Measurements from ENCODE around the gene PMPCA. TPM values are rescaled to one million over a fixed set of nuclear protein-coding genes. Genes with fewer than 3 reads are reported as not detected.

Gene PMPCA
- total and polyA plus RNA-seq, 8 donors = 25.8 to 121 (median 51.3) TPM

DNA sequence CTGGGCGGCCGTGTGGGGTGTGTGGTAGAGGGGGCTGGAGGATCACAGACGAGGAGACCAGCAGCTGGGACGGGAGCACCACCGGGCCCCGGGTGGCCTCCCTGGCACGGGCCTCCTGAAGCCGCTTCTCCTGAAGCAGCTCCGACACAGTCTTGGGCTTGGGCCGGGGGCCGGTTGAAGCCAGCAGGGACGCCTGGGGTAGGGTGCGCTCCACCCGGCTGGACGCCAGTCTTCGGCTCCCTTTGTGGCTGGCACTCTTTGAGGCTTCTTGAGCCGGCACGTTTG lies 31.5 kb upstream of the PMPCA start:
- no peak for DNase-seq
- Histone ChIP-seq H3K4me1 (no peaks in the 10 kb centered on the region), H3K36me3 (peaks cover 34 to 64% (median 62%) of the 10 kb centered on the region in 4 donors), H3K4me3 (no peak overlapping the region), H3K27me3 (no peaks in the 10 kb centered on the region), H3K9me3 (no peaks in the 10 kb centered on the region), H3K27ac (no peak overlapping the region)
- 80 to 92% (median 89%) methylated on average over 1 to 18 of the region's 18 CpGs for WGBS, 5 donors
- intact Hi-C loops (cut with DNase I; ENCODE audit: low total_unique reads) = no loop called here
- TF ChIP-seq POLR2A (IDR thresholded peaks at IDR 0.05) = no peak
- no peak for TF ChIP-seq EP300 (IDR thresholded peaks at IDR 0.05)
- TF ChIP-seq, protein P1, sequence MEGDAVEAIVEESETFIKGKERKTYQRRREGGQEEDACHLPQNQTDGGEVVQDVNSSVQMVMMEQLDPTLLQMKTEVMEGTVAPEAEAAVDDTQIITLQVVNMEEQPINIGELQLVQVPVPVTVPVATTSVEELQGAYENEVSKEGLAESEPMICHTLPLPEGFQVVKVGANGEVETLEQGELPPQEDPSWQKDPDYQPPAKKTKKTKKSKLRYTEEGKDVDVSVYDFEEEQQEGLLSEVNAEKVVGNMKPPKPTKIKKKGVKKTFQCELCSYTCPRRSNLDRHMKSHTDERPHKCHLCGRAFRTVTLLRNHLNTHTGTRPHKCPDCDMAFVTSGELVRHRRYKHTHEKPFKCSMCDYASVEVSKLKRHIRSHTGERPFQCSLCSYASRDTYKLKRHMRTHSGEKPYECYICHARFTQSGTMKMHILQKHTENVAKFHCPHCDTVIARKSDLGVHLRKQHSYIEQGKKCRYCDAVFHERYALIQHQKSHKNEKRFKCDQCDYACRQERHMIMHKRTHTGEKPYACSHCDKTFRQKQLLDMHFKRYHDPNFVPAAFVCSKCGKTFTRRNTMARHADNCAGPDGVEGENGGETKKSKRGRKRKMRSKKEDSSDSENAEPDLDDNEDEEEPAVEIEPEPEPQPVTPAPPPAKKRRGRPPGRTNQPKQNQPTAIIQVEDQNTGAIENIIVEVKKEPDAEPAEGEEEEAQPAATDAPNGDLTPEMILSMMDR (IDR thresholded peaks at IDR 0.05) = no peak
- TF ChIP-seq POLR2AphosphoS5 (IDR thresholded peaks at IDR 0.05) = no peak

GRCh38 chr9:136379401-136379800 lies 31.1 kb upstream of the PMPCA start:
- Histone ChIP-seq H3K27ac (no peak overlapping the region), H3K27me3 (no peaks in the 10 kb centered on the region), H3K4me3 (no peak overlapping the region), H3K9me3 (no peaks in the 10 kb centered on the region), H3K4me1 (no peaks in the 10 kb centered on the region), H3K36me3 (peaks cover 34 to 69% (median 67%) of the 10 kb centered on the region in 4 donors)
- no peak for TF ChIP-seq EP300 (IDR thresholded peaks at IDR 0.05)
- TF ChIP-seq POLR2AphosphoS5 (IDR thresholded peaks at IDR 0.05) = no peak
- TF ChIP-seq, protein P1 (IDR thresholded peaks at IDR 0.05) = no peak
- TF ChIP-seq POLR2A (IDR thresholded peaks at IDR 0.05) = no peak
- no peak for DNase-seq
- 88 to 100% (median 95%) methylated on average over 2 to 11 of the region's 11 CpGs for WGBS, 5 donors
- intact Hi-C loops (cut with DNase I; ENCODE audit: low total_unique reads) = no loop called here

DNA sequence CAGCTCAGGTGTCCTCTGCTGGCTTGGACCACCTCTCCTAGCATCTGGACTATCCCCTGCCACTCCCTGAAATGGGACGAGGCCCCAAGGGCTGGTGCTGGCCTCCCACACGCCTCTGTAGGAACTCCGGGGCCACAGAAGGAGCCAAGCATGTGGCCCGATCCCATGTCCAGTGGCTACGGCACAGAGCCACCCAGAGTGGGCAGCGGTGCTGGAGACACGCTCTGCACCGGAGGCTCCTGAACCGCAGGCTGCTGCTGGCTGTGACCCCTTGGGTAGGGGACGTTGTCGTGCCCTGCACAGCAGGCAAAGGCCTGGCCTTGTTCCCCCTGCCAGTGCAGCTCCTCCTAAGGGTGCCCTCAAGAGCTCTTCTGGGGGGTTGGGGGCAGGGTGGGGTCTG lies 30.6 kb upstream of the PMPCA start:
- no peak overlapping the region for H3K27ac ChIP-seq
- WGBS, 5 donors = 85 to 95% (median 89%) methylated on average over 5 to 11 of the region's 11 CpGs; no CpG with 5 or more reads in 1 of the 5 donors
- DNase-seq = no peak
- no peaks in the 10 kb centered on the region for H3K27me3 ChIP-seq
- intact Hi-C loops (cut with DNase I; ENCODE audit: low total_unique reads) = no loop called here
- no peaks in the 10 kb centered on the region for H3K9me3 ChIP-seq
- TF ChIP-seq EP300 (IDR thresholded peaks at IDR 0.05) (no peak), POLR2AphosphoS5 (IDR thresholded peaks at IDR 0.05) (no peak), POLR2A (IDR thresholded peaks at IDR 0.05) (no peak)
- TF ChIP-seq, protein P1 (IDR thresholded peaks at IDR 0.05) = no peak
- H3K36me3 ChIP-seq = peaks cover 34 to 73% (median 72%) of the 10 kb centered on the region in 4 donors
- no peaks in the 10 kb centered on the region for H3K4me1 ChIP-seq
- H3K4me3 ChIP-seq = no peak overlapping the region

GRCh38 chr9:136380381-136380780 lies 30.1 kb upstream of the PMPCA start:
- intact Hi-C loops (cut with DNase I; ENCODE audit: low total_unique reads) = no loop called here
- Histone ChIP-seq H3K9me3 (no peaks in the 10 kb centered on the region), H3K36me3 (peaks cover 34 to 78% (median 77%) of the 10 kb centered on the region in 4 donors), H3K27ac (no peak overlapping the region), H3K4me3 (no peak overlapping the region), H3K27me3 (no peaks in the 10 kb centered on the region), H3K4me1 (no peaks in the 10 kb centered on the region)
- 93 to 96% (median 94%) methylated on average over 13 to 17 of the region's 17 CpGs for WGBS, 5 donors
- TF ChIP-seq POLR2A (IDR thresholded peaks at IDR 0.05) (no peak), EP300 (IDR thresholded peaks at IDR 0.05) (no peak), POLR2AphosphoS5 (IDR thresholded peaks at IDR 0.05) (no peak)
- TF ChIP-seq, protein P1 (IDR thresholded peaks at IDR 0.05) = no peak
- no peak for DNase-seq
